Astrocyte of the spinal cord (primary cell): ENCODE data around the gene SEZ6.
A peak's percentile ranks its signal among the peaks of the same experiment; 100 is the strongest.

Source experiments
- DNase-seq: peaks from one replicate; pipeline ENCODE4 v3.0.0; 2011; ENCODE audit warnings: low read depth, low spot score
- H3K4me3 ChIP-seq: 2 replicates; pipeline ENCODE4 v1.5.1; 2011; ENCODE audit warnings: low read depth, mild to moderate bottlenecking, low read length, moderate library complexity
- in situ Hi-C: cut with HindIII; loops from 2 replicates; pipeline ENCODE4 v1.10.0; 2017; ENCODE audit warnings: low sequenced_read_pairs
- TF ChIP-seq, protein P1 (sequence below): IDR thresholded peaks from 2 replicates; pipeline ENCODE4 v1.5.1; 2012; ENCODE audit warnings: low read depth, mild to moderate bottlenecking, low read length, inconsistent platforms

Gene SEZ6

DNA sequence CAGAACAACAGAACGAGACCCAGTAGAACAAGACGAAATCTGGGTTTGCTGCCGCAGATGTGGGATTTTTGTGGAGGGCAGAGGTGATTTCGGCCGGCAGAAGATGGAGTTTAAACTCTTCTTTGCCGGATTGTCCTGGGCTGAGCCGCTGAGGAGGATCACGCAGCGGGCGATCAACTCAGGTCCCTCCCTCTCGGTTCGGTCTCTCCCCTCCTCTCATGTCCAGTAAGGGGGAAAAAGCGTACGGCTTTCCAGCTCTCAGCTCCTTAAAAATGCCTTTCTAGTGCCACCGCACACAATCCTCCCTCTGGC, 57.0 kb downstream of the SEZ6 start:
- TF ChIP-seq, protein P1, sequence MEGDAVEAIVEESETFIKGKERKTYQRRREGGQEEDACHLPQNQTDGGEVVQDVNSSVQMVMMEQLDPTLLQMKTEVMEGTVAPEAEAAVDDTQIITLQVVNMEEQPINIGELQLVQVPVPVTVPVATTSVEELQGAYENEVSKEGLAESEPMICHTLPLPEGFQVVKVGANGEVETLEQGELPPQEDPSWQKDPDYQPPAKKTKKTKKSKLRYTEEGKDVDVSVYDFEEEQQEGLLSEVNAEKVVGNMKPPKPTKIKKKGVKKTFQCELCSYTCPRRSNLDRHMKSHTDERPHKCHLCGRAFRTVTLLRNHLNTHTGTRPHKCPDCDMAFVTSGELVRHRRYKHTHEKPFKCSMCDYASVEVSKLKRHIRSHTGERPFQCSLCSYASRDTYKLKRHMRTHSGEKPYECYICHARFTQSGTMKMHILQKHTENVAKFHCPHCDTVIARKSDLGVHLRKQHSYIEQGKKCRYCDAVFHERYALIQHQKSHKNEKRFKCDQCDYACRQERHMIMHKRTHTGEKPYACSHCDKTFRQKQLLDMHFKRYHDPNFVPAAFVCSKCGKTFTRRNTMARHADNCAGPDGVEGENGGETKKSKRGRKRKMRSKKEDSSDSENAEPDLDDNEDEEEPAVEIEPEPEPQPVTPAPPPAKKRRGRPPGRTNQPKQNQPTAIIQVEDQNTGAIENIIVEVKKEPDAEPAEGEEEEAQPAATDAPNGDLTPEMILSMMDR = no peak
- peak overlapping the region; percentile 88 for H3K4me3 ChIP-seq
- DNase-seq = peak; percentile 57
- in situ Hi-C loops = no loop called here

- H3K4me3 ChIP-seq = peak overlapping the region; percentile 88
- DNase-seq = no peak
- in situ Hi-C loops = no loop called here
- TF ChIP-seq, protein P1 = no peak
Measured at GRCh38 chr17:28948342-28948741, 57.5 kb downstream of the SEZ6 start.

- H3K4me3 ChIP-seq = no peak overlapping the region
- no peak for DNase-seq
- in situ Hi-C loops = no loop called here
- TF ChIP-seq, protein P1 = no peak
Measured at GRCh38 chr17:28947639-28948038, 58.2 kb downstream of the SEZ6 start.

DNA sequence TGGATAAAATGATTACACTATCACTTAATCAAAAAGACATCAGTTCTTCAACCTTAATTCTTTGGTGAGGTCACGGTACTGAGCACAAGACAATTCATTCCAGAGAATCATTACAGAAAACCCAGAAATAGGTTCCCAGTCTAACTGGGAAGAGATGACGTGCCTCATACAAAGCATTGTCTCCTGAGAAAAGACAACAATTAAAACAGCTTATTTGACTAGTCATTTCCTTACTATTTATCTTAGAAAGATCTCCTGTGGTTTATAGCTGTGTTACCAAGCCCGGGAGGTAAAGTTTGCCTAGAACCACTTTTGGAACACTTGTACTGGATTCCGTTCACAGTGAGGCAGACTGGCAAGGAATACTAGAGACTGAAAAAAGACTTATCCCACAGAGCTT, 59.6 kb downstream of the SEZ6 start:
- DNase-seq = peak; percentile 92
- TF ChIP-seq, protein P1 = no peak
- no peak overlapping the region for H3K4me3 ChIP-seq
- in situ Hi-C loops = no loop called here

GRCh38 chr17:28944862-28945741, 60.7 kb downstream of the SEZ6 start:
- TF ChIP-seq, protein P1 = no peak
- in situ Hi-C loops = no loop called here
- no peak overlapping the region for H3K4me3 ChIP-seq
- peak; percentile 63 for DNase-seq

DNA sequence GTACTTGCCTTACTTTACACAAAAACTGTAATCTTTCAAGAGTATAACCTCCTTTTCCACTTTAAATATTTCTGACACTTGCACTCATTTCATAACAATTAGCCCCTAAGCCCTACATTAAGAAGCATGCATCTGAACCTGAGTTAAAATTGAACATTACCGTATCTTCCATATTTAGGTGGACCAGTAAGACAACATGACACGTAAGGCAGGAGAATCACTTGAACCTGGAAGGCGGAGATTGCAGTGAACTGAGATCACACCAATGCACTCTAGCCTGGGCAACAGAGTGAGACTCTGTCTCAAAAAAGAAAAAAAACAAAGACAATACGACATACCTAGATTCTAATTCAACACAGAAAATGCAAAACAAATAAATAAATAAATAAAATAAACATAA, 61.5 kb downstream of the SEZ6 start:
- no peak overlapping the region for H3K4me3 ChIP-seq
- in situ Hi-C loops = no loop called here
- no peak for DNase-seq
- TF ChIP-seq, protein P1 = no peak

- DNase-seq = no peak
- TF ChIP-seq, protein P1 = no peak
- in situ Hi-C loops = no loop called here
- no peak overlapping the region for H3K4me3 ChIP-seq
Measured at GRCh38 chr17:28942925-28943324, 62.9 kb downstream of the SEZ6 start.
